SJCRH30 (cell line): ENCODE data around the gene EFCAB6. TPM values are rescaled to one million over a fixed set of nuclear protein-coding genes. Genes with fewer than 3 reads are reported as not detected.

Experiments used
- DNase-seq, 2 experiments: peaks; one replicate each; pipeline ENCODE4 v3.0.0-alpha.2; 2015 to 2020
- H3K27ac ChIP-seq: fragments of 250-450 bp; sonication (Bioruptor Pico); 2 replicates; pipeline ENCODE4 v1.5.1; 2020; ENCODE audit warnings: mild to moderate bottlenecking, moderate library complexity
- H3K27me3 ChIP-seq: fragments of 250-450 bp; sonication (Bioruptor Pico); 2 replicates; pipeline ENCODE4 v1.5.1; 2020; ENCODE audit warnings: mild to moderate bottlenecking, moderate library complexity
- H3K36me3 ChIP-seq: fragments of 250-450 bp; sonication (Bioruptor Pico); 2 replicates; pipeline ENCODE4 v1.5.1; 2020; ENCODE audit warnings: mild to moderate bottlenecking, moderate library complexity
- H3K4me1 ChIP-seq: fragments of 250-450 bp; sonication (Bioruptor Pico); 2 replicates; pipeline ENCODE4 v1.5.1; 2020; ENCODE audit warnings: mild to moderate bottlenecking, moderate library complexity
- H3K4me3 ChIP-seq: fragments of 250-450 bp; sonication (Bioruptor Pico); 2 replicates; pipeline ENCODE4 v1.5.1; 2020; ENCODE audit warnings: mild to moderate bottlenecking, moderate library complexity
- H3K9me3 ChIP-seq: fragments of 250-450 bp; sonication (Bioruptor Pico); replicated peaks from 2 replicates; pipeline ENCODE4 v1.5.1; 2020; ENCODE audit warnings: mild to moderate bottlenecking, moderate library complexity
- total RNA-seq: library from RNA; depleted of rRNA; stranded (reverse); fragments of >200 nt; shearing (Covaris generic); gene quantifications from 2 replicates; pipeline ENCODE4 v1.2.3, GENCODE V29; 2014

EFCAB6 gene
- total RNA-seq, 1 experiment from 2014 or later, result not detected

DNA sequence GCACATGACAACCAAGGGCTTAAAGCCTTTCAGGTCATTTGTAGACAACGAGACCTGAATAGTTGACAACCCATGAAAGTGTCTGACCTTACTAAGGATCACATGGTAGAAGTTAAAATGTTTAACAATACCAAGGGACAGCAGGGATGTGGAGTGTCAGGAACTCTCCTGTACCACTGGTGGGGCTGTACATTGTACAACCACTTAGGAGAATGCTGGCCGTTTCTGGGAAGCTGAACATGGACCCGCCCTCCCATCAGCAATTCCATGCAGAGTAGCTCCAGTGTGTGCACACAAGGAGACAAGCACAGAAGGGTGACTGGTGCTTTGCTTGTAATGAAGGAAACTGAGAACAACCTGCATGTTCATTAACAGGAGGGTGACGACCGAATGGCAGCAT lies 237.4 kb downstream of the EFCAB6 start:
- Histone ChIP-seq H3K4me1 (no peaks in the 10 kb centered on the region), H3K36me3 (no peaks in the 10 kb centered on the region), H3K4me3 (no peak overlapping the region), H3K9me3 (no peaks in the 10 kb centered on the region), H3K27me3 (peaks cover 9% of the 10 kb centered on the region; the same call in 1 of the 2 replicates), H3K27ac (no peak overlapping the region)
- no peak for DNase-seq

DNA sequence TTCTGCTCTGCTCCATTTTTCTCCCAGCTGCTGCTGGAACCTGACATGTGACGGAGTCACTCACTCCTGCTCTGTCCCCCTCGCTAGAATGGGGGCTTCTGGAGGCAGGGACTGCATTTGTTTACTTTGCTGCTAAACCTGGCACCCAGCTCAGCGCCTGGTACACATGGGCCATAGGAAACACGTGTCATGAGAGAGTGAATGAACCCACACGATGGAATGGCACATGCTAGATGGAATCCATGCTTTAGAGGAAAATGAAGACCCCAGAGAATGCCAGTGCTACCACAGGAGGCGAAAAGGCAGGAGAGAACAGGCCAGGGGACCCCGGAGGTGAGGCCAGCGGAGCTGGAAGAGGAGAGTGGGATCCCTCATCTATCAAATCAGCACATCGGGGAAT lies 239.4 kb downstream of the EFCAB6 start:
- no peaks in the 10 kb centered on the region for H3K4me1 ChIP-seq
- H3K27ac ChIP-seq, result no peak overlapping the region
- no peaks in the 10 kb centered on the region for H3K9me3 ChIP-seq
- no peak for DNase-seq
- H3K36me3 ChIP-seq, result no peaks in the 10 kb centered on the region
- H3K4me3 ChIP-seq, result no peak overlapping the region
- peaks cover 9% of the 10 kb centered on the region; the same call in 1 of the 2 replicates for H3K27me3 ChIP-seq

DNA sequence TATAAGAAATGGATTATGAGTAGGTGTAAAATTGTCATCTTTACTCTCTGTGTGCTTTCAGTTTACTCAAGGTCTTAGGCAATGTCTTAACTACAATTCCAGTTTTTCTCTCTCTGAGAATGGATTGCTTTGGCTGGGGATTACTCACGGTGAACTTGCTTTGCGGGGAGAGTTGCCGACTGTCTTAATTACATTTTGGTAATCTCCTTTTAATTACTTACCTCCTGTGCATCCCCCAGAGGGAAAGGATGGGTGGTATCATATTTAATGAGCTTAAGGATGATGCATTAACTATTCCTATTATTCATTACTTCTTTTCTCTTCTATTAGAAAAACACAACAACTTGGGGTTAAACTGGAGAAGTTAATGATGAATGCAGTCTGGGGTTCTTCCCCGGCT lies 240.9 kb downstream of the EFCAB6 start:
- Histone ChIP-seq H3K9me3 (no peaks in the 10 kb centered on the region), H3K36me3 (no peaks in the 10 kb centered on the region), H3K4me3 (no peak overlapping the region), H3K27ac (no peak overlapping the region), H3K27me3 (peaks cover 9% of the 10 kb centered on the region; the same call in 1 of the 2 replicates), H3K4me1 (no peaks in the 10 kb centered on the region)
- DNase-seq, result no peak

DNA sequence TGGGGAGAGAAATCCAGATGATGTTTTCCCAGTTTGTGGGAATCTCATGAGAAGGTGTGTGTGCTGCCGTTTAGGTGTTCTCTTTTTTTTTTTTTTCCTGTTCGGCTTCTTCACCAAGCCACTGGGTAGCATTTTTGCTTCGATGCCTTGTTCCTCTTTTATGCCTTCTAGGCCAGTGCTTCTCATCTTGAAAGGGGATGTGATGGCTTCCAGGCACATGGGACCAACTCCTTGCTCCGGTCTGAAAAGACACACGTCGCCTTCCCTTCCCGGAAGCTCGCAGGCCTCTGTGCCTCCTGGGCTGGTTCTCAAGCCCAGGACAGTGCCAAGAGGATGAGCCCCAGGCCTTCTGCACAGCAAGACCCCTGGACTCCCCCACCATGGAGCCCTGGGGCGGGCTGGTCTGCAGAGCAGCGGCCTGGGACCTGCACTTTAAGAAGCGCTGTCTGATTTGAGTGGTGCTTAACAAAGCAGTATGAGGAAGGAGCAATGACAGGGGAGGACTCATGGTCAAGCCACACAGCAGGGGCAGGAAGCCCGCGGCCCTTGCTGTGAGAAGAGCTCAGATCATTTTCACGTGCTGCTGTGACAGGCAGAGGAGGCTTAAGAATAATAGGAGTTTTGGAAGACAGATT lies 241.5 kb downstream of the EFCAB6 start:
- no peak for DNase-seq
- Histone ChIP-seq H3K9me3 (no peaks in the 10 kb centered on the region), H3K27me3 (peaks cover 9% of the 10 kb centered on the region; the same call in 1 of the 2 replicates), H3K27ac (no peak overlapping the region), H3K36me3 (no peaks in the 10 kb centered on the region), H3K4me1 (no peaks in the 10 kb centered on the region), H3K4me3 (no peak overlapping the region)

DNA sequence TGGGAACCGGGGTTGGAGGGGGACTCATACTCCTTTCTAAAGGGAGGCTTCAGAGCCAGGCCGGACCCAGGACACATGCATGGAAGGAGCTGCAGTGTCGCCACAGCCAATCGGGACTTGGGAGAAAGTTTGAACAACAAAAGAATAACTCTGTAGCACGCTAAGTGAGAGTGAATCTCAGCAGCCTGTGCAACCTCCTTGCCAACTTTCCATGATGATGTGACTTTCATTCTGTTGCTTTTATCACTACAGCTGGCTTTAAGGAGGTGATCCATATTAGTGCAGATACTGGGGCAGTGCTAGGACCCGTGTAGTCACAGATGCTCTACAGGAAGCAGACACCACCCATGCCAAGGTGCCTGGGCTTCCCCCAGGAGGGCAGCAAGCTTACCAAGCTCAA lies 243.0 kb downstream of the EFCAB6 start:
- Histone ChIP-seq H3K9me3 (no peaks in the 10 kb centered on the region), H3K4me1 (no peaks in the 10 kb centered on the region), H3K4me3 (no peak overlapping the region), H3K27me3 (peaks cover 9% of the 10 kb centered on the region; the same call in 1 of the 2 replicates), H3K27ac (no peak overlapping the region), H3K36me3 (no peaks in the 10 kb centered on the region)
- DNase-seq, result no peak

DNA sequence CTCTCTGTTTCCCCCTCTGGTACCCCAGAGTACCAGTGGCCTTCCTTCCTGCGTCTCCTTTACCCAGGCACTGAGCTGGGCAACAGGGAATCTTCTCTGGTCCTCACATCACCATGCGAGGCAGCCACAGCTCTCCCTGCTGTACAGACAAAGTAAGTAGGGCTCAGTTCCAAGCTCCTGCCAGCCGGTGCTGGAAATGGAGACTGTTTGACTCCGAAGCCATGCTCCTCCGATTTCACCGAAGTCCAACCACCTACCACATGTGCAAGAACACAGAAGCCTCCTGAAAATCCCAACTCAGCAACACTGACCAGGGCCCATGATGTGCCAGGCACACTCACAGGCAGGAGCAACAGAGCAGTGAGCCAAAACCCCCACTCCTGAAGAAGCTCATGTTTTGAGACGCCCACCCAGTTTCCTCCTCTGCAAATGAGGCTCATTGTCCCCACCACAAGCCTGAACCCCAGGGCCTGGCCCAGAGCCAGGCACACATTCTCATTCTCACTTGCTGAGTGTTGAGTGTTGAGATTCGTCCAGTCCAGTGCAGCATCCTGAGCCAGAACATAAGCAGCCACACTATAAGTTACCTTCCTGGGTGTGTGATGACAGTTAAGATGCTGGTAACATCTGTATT lies 244.3 kb downstream of the EFCAB6 start:
- Histone ChIP-seq H3K9me3 (no peaks in the 10 kb centered on the region), H3K27ac (no peak overlapping the region), H3K4me3 (no peak overlapping the region), H3K27me3 (peaks cover 9% of the 10 kb centered on the region; the same call in 1 of the 2 replicates), H3K4me1 (no peaks in the 10 kb centered on the region), H3K36me3 (no peaks in the 10 kb centered on the region)
- no peak for DNase-seq

DNA sequence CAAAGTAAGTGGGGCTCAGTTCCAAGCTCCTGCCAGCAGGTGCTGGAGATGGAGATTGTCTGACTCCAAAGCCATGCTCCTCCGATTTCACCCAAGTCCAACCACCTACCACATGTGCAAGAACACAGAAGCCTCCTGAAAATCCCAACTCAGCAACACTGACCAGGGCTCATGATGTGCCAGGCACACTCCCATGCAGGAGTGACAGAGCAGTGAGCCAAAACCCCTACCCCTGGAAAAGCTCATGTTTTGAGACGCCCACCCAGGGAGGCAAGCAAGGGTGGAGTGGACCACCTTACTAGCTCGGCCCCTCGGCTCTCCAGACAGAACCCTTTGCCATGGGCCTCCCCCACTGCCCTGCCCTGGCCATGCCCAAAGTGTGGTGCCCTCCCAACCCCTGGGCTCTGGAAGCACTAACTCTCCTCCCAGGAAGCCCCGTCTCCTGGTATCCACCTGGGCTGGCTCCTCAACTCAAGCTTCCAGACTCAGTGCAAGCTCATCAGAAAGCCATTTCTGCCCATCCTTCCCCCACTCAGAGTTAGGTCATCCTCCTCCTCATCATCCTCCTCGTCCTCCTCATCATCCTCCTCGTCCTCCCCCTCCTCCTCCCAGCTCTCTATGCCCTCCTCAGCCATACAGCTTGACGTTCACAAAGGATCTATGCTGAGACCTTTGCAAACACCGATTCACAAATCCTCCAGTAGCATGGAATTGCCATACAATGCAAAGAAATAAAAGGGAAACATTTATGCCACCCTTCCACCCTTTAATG lies 245.4 kb downstream of the EFCAB6 start:
- Histone ChIP-seq H3K27me3 (peaks cover 3% of the 10 kb centered on the region; the same call in 1 of the 2 replicates), H3K9me3 (no peaks in the 10 kb centered on the region), H3K4me1 (no peaks in the 10 kb centered on the region), H3K4me3 (no peak overlapping the region), H3K27ac (no peak overlapping the region), H3K36me3 (no peaks in the 10 kb centered on the region)
- no peak for DNase-seq

DNA sequence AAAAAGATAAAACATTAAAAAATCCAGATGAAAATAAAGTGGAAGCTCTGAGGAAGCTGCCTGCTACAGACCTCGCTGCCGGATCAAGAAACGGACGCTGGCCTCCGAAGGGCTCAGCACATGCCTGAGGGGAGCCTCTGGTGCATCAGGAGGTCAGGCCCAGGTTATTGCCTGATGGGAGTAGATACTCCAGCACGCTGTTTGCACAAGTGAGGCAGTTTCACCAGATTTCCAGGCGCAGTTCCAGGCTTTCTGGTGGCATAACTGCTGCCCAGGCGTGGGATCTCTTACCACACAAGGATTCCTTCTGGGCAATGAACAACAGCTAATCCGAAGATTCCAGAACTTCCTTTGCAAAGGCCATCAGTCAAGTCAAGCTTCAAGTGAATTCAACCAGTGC lies 246.1 kb downstream of the EFCAB6 start:
- DNase-seq, result no peak
- no peaks in the 10 kb centered on the region for H3K9me3 ChIP-seq
- H3K4me3 ChIP-seq, result no peak overlapping the region
- no peak overlapping the region for H3K27ac ChIP-seq
- no peaks in the 10 kb centered on the region for H3K4me1 ChIP-seq
- H3K27me3 ChIP-seq, result peaks cover 1% of the 10 kb centered on the region; the same call in 1 of the 2 replicates
- no peaks in the 10 kb centered on the region for H3K36me3 ChIP-seq

DNA sequence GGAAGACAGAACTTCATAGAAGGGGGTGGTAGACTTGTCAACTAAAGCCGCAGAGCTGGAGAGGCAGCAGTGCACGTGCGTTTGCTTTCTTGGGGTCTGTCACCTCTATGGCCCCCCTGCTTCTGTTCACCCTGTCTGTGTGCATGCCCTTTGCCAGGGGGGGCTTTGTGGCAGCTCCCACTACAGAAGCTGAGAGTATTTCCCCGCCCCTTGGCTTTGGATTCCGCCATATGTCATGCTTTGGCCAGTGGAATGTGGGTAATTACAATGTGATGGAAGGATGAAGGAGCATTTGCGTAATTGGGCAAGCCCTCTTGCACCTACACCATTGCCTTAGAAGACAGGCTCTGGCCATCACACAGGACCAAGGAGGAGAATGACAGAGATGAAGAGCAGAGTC lies 247.2 kb downstream of the EFCAB6 start:
- Histone ChIP-seq H3K27me3 (no peaks in the 10 kb centered on the region), H3K27ac (no peak overlapping the region), H3K9me3 (no peaks in the 10 kb centered on the region), H3K36me3 (no peaks in the 10 kb centered on the region), H3K4me1 (no peaks in the 10 kb centered on the region), H3K4me3 (no peak overlapping the region)
- DNase-seq, result no peak

DNA sequence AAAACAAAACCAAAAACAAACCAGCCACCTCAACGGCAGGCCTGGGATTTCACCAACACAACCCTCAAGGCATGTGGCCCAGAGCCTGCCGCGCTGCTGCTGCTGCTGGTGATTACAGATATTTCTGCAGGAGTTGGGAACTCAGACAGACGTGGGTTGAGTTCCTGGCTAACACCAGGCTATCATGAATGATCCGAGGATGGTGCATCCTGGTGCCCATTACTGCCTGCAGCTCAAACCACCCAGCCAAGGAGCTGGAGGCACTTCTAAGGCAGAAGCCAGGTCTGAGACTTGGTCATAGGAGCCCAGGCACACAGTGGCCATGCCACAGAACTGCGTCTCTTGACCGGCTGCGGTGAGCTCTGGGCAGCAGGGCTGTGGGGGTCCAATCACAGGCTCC lies 248.5 kb downstream of the EFCAB6 start:
- H3K27ac ChIP-seq, result no peak overlapping the region
- no peaks in the 10 kb centered on the region for H3K4me1 ChIP-seq
- H3K9me3 ChIP-seq, result no peaks in the 10 kb centered on the region
- H3K36me3 ChIP-seq, result no peaks in the 10 kb centered on the region
- H3K4me3 ChIP-seq, result no peak overlapping the region
- DNase-seq, result no peak
- no peaks in the 10 kb centered on the region for H3K27me3 ChIP-seq

DNA sequence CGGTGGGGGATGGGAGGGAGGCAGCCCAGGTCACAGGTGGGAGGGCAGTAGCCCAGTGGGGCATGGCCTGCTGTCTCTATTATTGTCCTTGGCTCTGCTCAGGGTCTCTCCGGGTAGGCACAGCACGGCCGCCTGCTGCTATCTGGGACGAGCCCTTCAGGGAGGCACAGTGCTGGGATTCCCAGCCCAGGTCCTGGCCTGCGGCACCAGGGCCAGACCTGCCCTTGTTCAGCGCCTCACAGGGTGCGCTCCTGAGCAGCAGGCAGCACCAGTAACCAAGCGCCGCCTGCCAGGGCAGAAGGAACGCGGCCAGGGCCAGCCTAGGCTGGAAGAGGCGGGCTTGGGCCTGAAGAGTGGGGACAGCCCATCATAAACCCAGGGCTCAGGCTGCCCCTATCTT lies 249.3 kb downstream of the EFCAB6 start:
- DNase-seq, result no peak
- Histone ChIP-seq H3K4me1 (no peaks in the 10 kb centered on the region), H3K4me3 (no peak overlapping the region), H3K9me3 (no peaks in the 10 kb centered on the region), H3K36me3 (no peaks in the 10 kb centered on the region), H3K27ac (no peak overlapping the region), H3K27me3 (no peaks in the 10 kb centered on the region)

DNA sequence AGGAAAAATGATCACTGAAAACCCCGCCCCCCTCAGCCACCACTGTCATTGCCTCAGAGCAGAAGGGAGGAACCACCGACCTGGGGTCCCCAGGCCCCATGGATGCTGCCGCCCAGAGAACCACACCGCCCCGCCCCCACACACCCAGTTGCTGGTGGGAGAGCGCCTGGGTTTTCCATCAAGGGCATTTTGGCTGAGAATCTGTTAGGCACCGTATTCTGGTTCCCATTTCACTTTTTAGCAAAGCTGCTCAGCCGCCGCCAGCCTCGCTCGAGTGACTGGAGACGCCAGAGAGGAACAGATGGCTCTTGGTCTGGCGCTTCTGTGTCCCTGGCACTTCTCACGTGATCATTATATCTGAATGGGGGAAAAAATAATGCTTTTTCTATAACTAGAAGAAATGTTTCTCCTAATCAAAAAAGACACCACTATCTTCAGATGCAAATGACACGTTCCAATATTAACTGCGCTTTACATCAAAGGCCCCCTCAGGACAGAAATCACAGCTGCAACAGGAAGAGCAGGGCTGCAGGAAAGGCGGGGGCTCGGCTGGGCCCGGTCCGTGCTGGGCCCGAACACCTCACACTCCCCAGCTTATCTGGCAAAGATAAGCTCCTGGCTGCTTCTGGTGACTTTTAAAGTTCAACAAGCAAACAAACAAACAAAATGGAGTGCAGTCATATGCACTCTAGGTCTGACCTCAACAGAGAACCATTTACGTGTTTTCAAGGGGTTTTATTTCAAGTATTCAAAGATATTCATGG lies 250.5 kb downstream of the EFCAB6 start:
- no peaks in the 10 kb centered on the region for H3K4me1 ChIP-seq
- H3K9me3 ChIP-seq, result no peaks in the 10 kb centered on the region
- DNase-seq, result no peak
- H3K27me3 ChIP-seq, result no peaks in the 10 kb centered on the region
- no peak overlapping the region for H3K27ac ChIP-seq
- no peak overlapping the region for H3K4me3 ChIP-seq
- no peaks in the 10 kb centered on the region for H3K36me3 ChIP-seq

DNA sequence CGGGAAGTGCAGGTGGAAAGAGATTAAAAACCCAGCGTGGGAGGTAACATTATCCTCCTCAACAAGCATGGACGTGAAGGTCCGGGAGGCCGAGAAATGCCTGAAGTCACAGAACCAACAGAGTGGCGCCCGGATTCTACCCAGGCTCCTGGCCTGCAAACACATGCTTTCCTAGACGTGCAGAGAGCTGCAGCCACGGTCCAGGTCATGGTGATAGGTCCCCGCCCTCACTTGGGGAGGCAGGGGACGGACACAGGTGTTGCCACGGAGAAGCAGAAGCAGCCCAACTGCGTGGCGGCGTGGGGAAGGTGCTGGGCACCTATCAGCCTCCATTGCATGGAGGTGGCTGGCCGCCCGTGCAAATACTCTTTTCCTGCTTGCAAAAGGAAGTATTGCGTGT lies 251.5 kb downstream of the EFCAB6 start:
- no peak overlapping the region for H3K27ac ChIP-seq
- no peak overlapping the region for H3K4me3 ChIP-seq
- H3K4me1 ChIP-seq, result no peaks in the 10 kb centered on the region
- no peaks in the 10 kb centered on the region for H3K27me3 ChIP-seq
- no peaks in the 10 kb centered on the region for H3K36me3 ChIP-seq
- DNase-seq, result no peak
- H3K9me3 ChIP-seq, result no peaks in the 10 kb centered on the region

DNA sequence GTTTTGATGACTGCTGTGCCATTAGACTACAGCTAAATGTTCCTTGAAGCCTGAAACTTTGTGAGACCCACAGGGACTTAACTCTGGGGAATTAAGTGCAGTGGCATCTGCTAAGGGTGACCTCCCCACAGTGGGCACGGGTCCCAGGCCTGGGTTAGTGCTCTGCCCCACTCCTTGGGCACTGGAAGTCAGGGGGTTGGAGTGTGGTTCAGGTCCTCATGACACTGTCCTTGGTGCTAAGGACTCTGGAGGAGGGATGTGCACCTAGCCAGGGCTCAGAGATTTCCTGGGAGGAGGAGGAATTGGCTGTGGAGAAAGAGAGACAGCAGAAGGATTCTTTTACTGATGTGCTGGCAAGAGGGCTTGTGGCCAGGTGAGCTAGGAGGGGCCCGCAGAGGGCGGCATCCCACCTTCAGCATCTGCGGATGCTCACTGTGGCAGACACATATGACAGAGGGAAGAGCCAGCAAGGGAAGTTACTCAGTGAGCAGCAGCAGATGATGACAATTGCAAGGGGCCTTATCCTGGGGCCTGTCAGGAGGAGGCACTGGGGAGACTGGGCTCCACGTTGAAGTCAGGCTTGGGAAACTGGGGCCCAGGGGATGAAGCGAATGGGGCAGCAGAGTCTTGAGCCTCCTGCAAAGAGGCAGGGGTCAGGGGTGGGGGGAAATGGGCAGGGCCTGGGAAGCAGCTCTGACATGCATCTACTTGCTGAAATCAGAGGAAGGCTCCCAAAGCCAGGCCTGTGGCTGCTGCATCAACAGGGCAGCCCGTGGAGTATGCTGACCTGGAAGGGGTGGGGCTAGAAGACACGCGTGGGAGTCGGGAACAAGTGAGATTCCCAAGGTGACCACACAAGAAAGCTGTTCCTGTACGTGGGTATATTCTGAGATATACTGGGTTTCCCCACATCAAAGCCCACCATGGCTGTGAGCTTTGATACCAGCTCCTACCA lies 256.3 kb downstream of the EFCAB6 start:
- Histone ChIP-seq H3K9me3 (no peaks in the 10 kb centered on the region), H3K4me1 (no peaks in the 10 kb centered on the region), H3K27me3 (no peaks in the 10 kb centered on the region), H3K4me3 (no peak overlapping the region), H3K36me3 (no peaks in the 10 kb centered on the region), H3K27ac (no peak overlapping the region)
- DNase-seq, result no peak
